HL-60 (cell line): Measurements from ENCODE around the gene ADAMTS2.

Source experiments
- CTCF ChIP-seq: IDR thresholded peaks from one replicate; pipeline ENCODE4 v1.5.1; 2011; ENCODE audit warnings: low read length, control low read depth, inconsistent platforms; ENCODE audit not compliant: insufficient read depth
- POLR2AphosphoS5 ChIP-seq: IDR thresholded peaks from 2 replicates; pipeline ENCODE4 v1.6.1; 2012; ENCODE audit warnings: low read depth
- REST ChIP-seq: IDR thresholded peaks from 2 replicates; pipeline ENCODE4 v1.6.1; 2012; ENCODE audit warnings: low read depth; ENCODE audit not compliant: insufficient replicate concordance
- SPI1 ChIP-seq: IDR thresholded peaks from 2 replicates; pipeline ENCODE4 v1.6.1; 2012; ENCODE audit warnings: low read depth, mild to moderate bottlenecking, borderline replicate concordance

GRCh38 chr5:179187229-179187678, 158.0 kb downstream of the ADAMTS2 start:
- TF ChIP-seq CTCF, result no peak
- TF ChIP-seq REST, result no peak
- TF ChIP-seq POLR2AphosphoS5, result no peak
- no peak for TF ChIP-seq SPI1
